Measurements from ENCODE around the gene PLXNC1. TPM values are rescaled to one million over a fixed set of nuclear protein-coding genes. Genes with fewer than 3 reads are reported as not detected.

The PLXNC1 gene
- total RNA-seq, 1 donor from 2014 or later = 1.8 TPM

- no peak overlapping the region for H3K4me3 ChIP-seq
- no peaks in the 10 kb centered on the region for H3K36me3 ChIP-seq
- no peaks in the 10 kb centered on the region for H3K9me3 ChIP-seq
- intact Hi-C loops (cut with DNase I) = no loop called here
- DNase-seq (ENCODE audit: low spot score in 2 of 2) = no peak
- H3K27ac ChIP-seq = no peak overlapping the region
- no peaks in the 10 kb centered on the region for H3K4me1 ChIP-seq
- TF ChIP-seq CTCF (IDR thresholded peaks at IDR 0.05) = no peak
- H3K27me3 ChIP-seq = no peaks in the 10 kb centered on the region
Observed at GRCh38 chr12:94225506-94225905, 77.1 kb downstream of the PLXNC1 start.

- no peak overlapping the region for H3K27ac ChIP-seq
- intact Hi-C loops (cut with DNase I) = no loop called here
- no peaks in the 10 kb centered on the region for H3K27me3 ChIP-seq
- TF ChIP-seq CTCF (IDR thresholded peaks at IDR 0.05) = no peak
- no peak for DNase-seq (ENCODE audit: low spot score in 2 of 2)
- H3K36me3 ChIP-seq = no peaks in the 10 kb centered on the region
- no peaks in the 10 kb centered on the region for H3K4me1 ChIP-seq
- no peaks in the 10 kb centered on the region for H3K9me3 ChIP-seq
- no peak overlapping the region for H3K4me3 ChIP-seq
Observed at GRCh38 chr12:94225947-94226630, 77.7 kb downstream of the PLXNC1 start.

GRCh38 chr12:94227066-94227465 lies 78.7 kb downstream of the PLXNC1 start:
- DNase-seq (ENCODE audit: low spot score in 2 of 2) = no peak
- Histone ChIP-seq H3K27ac (no peak overlapping the region), H3K9me3 (no peaks in the 10 kb centered on the region), H3K36me3 (no peaks in the 10 kb centered on the region), H3K27me3 (no peaks in the 10 kb centered on the region), H3K4me1 (no peaks in the 10 kb centered on the region), H3K4me3 (no peak overlapping the region)
- intact Hi-C loops (cut with DNase I) = no loop called here
- no peak for TF ChIP-seq CTCF (IDR thresholded peaks at IDR 0.05)

- intact Hi-C loops (cut with DNase I) = no loop called here
- DNase-seq (ENCODE audit: low spot score in 2 of 2) = no peak
- H3K27me3 ChIP-seq = no peaks in the 10 kb centered on the region
- no peak overlapping the region for H3K4me3 ChIP-seq
- H3K9me3 ChIP-seq = no peaks in the 10 kb centered on the region
- no peak overlapping the region for H3K27ac ChIP-seq
- no peak for TF ChIP-seq CTCF (IDR thresholded peaks at IDR 0.05)
- H3K36me3 ChIP-seq = no peaks in the 10 kb centered on the region
- H3K4me1 ChIP-seq = no peaks in the 10 kb centered on the region
Observed at GRCh38 chr12:94228488-94228907, 80.1 kb downstream of the PLXNC1 start.

- intact Hi-C loops (cut with DNase I) = no loop called here
- DNase-seq (ENCODE audit: low spot score in 2 of 2) = no peak
- no peak overlapping the region for H3K27ac ChIP-seq
- H3K27me3 ChIP-seq = no peaks in the 10 kb centered on the region
- H3K9me3 ChIP-seq = no peaks in the 10 kb centered on the region
- H3K4me1 ChIP-seq = no peaks in the 10 kb centered on the region
- H3K36me3 ChIP-seq = no peaks in the 10 kb centered on the region
- no peak for TF ChIP-seq CTCF (IDR thresholded peaks at IDR 0.05)
- H3K4me3 ChIP-seq = no peak overlapping the region
Observed at GRCh38 chr12:94229902-94230301, 81.5 kb downstream of the PLXNC1 start.
